Peyer's patch (tissue), 4 donors: Measurements from ENCODE around the gene HSFX2.

ENCODE experiments used
- POLR2A ChIP-seq, 2 donors: fragments of 450-650 bp; IDR thresholded peaks; one replicate each; pipeline ENCODE4 v1.5.1; 2017; ENCODE audit warnings: antibody characterized with exemption in 2 of 2, mild to moderate bottlenecking in 2 of 2, moderate library complexity in 2 of 2
- TF ChIP-seq, protein P1 (sequence below), 6 experiments: fragments of 450-650 bp in 4 of 6; fragments of 200-600 bp in 2 of 6; sonication (generic) in 1 of 6; IDR thresholded peaks; one replicate each; pipeline ENCODE4 v1.5.1; 2017 to 2019; ENCODE audit warnings: antibody characterized with exemption in 6 of 6, mild to moderate bottlenecking in 3 of 6, moderate library complexity in 1 of 6

DNA sequence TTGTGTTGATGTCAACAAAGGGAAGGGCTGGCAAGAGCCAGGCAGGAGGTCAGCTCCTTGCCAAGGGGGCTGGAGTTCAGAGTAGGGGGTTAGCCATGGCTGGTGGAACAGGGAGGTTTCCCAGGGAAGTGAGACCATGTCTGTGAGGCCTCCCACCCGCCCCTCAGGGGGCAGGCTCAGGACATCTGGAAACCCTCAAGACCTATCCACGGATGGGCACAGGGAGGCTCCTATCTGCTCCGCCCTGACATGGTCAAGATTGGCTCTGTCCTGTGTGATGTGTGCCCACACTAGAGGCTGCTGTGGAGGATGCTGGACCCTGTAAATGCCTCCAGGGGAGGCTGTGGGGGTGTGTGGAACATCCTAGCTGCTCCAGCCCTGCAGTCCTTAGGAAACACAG is 44.5 kb upstream of the HSFX2 start:
- TF ChIP-seq, protein P1, sequence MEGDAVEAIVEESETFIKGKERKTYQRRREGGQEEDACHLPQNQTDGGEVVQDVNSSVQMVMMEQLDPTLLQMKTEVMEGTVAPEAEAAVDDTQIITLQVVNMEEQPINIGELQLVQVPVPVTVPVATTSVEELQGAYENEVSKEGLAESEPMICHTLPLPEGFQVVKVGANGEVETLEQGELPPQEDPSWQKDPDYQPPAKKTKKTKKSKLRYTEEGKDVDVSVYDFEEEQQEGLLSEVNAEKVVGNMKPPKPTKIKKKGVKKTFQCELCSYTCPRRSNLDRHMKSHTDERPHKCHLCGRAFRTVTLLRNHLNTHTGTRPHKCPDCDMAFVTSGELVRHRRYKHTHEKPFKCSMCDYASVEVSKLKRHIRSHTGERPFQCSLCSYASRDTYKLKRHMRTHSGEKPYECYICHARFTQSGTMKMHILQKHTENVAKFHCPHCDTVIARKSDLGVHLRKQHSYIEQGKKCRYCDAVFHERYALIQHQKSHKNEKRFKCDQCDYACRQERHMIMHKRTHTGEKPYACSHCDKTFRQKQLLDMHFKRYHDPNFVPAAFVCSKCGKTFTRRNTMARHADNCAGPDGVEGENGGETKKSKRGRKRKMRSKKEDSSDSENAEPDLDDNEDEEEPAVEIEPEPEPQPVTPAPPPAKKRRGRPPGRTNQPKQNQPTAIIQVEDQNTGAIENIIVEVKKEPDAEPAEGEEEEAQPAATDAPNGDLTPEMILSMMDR (IDR thresholded peaks at IDR 0.05) = no peak
- TF ChIP-seq POLR2A (IDR thresholded peaks at IDR 0.05) = no peak
